WTC11 (cell line): ENCODE measurements around the gene HDAC9. TPM values are rescaled to one million over a fixed set of nuclear protein-coding genes. Genes with fewer than 3 reads are reported as not detected.

ENCODE experiments used
- ATAC-seq: fragments of 200-7000 bp; cut with Tn5 transposase; 2 replicates; pipeline ENCODE4 v1.10.0; 2021; ENCODE audit warnings: mild to moderate bottlenecking, moderate library complexity
- CTCF ChIA-PET: fragments of 300-600 bp; sonication (Branson Sonifier 250); formaldehyde crosslinking; loops from one replicate; lab custom pipeline; 2021; ENCODE audit warnings: antibody characterized with exemption; lab: Charles Lee
- POLR2A ChIA-PET: fragments of 350-600 bp; sonication (Branson Sonifier 250); formaldehyde crosslinking; loops from one replicate; lab custom pipeline; 2021; ENCODE audit warnings: antibody characterized with exemption; lab: Charles Lee
- DNase-seq: peaks from one replicate; pipeline ENCODE4 v3.0.0; 2021; ENCODE audit warnings: low spot score
- H3K27ac Mint-ChIP-seq: 2 replicates; pipeline ENCODE4 v1.8.0; 2021; ENCODE audit warnings: mixed read lengths
- H3K27me3 Mint-ChIP-seq: 2 replicates; pipeline ENCODE4 v1.8.0; 2021; ENCODE audit warnings: low read depth, mild to moderate bottlenecking, moderate library complexity, mixed read lengths
- H3K36me3 Mint-ChIP-seq: 2 replicates; pipeline ENCODE4 v1.8.0; 2021; ENCODE audit warnings: mixed read lengths
- H3K4me1 Mint-ChIP-seq: 2 replicates; pipeline ENCODE4 v1.8.0; 2022; ENCODE audit warnings: mixed read lengths
- H3K4me3 Mint-ChIP-seq: 2 replicates; pipeline ENCODE4 v1.8.0; 2021; ENCODE audit warnings: mild to moderate bottlenecking, moderate library complexity, mixed read lengths
- H3K9me3 Mint-ChIP-seq: 2 replicates; pipeline ENCODE4 v1.8.0; 2021; ENCODE audit warnings: mixed read lengths
- ATF3 ChIP-seq: sonication (generic); formaldehyde crosslinking; conservative IDR thresholded peaks from 2 replicates; pipeline ENCODE4 v1.8.1; 2022; ENCODE audit warnings: mild to moderate bottlenecking, missing genetic modification reagents
- CREM ChIP-seq: sonication (generic); formaldehyde crosslinking; IDR thresholded peaks from 2 replicates; pipeline ENCODE4 v1.8.1; 2022; ENCODE audit warnings: mild to moderate bottlenecking, missing genetic modification reagents, moderate library complexity
- ESRRA ChIP-seq: sonication (generic); formaldehyde crosslinking; IDR thresholded peaks from 2 replicates; pipeline ENCODE4 v1.8.1; 2022; ENCODE audit warnings: mild to moderate bottlenecking, missing genetic modification reagents, borderline replicate concordance
- IRF2 ChIP-seq: sonication (generic); formaldehyde crosslinking; IDR thresholded peaks from 2 replicates; pipeline ENCODE4 v1.8.0; 2022; ENCODE audit warnings: low read depth, missing genetic modification reagents, borderline replicate concordance
- NFE2L1 ChIP-seq: sonication (generic); formaldehyde crosslinking; IDR thresholded peaks from 2 replicates; pipeline ENCODE4 v1.8.1; 2023; ENCODE audit warnings: missing genetic modification reagents
- NR2C2 ChIP-seq: sonication (generic); formaldehyde crosslinking; IDR thresholded peaks from 2 replicates; pipeline ENCODE4 v1.8.0; 2022; ENCODE audit warnings: mild to moderate bottlenecking, missing genetic modification reagents
- OVOL2 ChIP-seq: fragments of 250-450 bp; sonication (Bioruptor Pico); IDR thresholded peaks from 2 replicates; pipeline ENCODE4 v1.9.0; 2021; ENCODE audit warnings: mild to moderate bottlenecking, borderline replicate concordance
- PRDM15 ChIP-seq: sonication (generic); formaldehyde crosslinking; IDR thresholded peaks from 2 replicates; pipeline ENCODE4 v1.8.0; 2022; ENCODE audit warnings: missing genetic modification reagents
- SMAD3 ChIP-seq: sonication (generic); formaldehyde crosslinking; IDR thresholded peaks from 2 replicates; pipeline ENCODE4 v1.8.0; 2022; ENCODE audit warnings: missing genetic modification reagents, mild to moderate bottlenecking, borderline replicate concordance
- SP1 ChIP-seq: sonication (generic); formaldehyde crosslinking; conservative IDR thresholded peaks from 2 replicates; pipeline ENCODE4 v1.8.1; 2022; ENCODE audit warnings: missing genetic modification reagents
- TP53 ChIP-seq: sonication (generic); formaldehyde crosslinking; IDR thresholded peaks from 2 replicates; pipeline ENCODE4 v1.8.1; 2023; ENCODE audit warnings: mild to moderate bottlenecking, missing genetic modification reagents
- ZBTB43 ChIP-seq: sonication (generic); formaldehyde crosslinking; IDR thresholded peaks from 2 replicates; pipeline ENCODE4 v1.8.1; 2023; ENCODE audit warnings: mild to moderate bottlenecking, missing genetic modification reagents
- ZNF138 ChIP-seq: sonication (generic); formaldehyde crosslinking; conservative IDR thresholded peaks from 2 replicates; pipeline ENCODE4 v1.8.1; 2022; ENCODE audit warnings: mild to moderate bottlenecking, moderate library complexity, missing genetic modification reagents
- ZNF281 ChIP-seq: sonication (generic); formaldehyde crosslinking; IDR thresholded peaks from 2 replicates; pipeline ENCODE4 v1.8.0; 2023; ENCODE audit warnings: mild to moderate bottlenecking, missing genetic modification reagents
- ZNF425 ChIP-seq: fragments of 250-450 bp; sonication (Bioruptor Pico); conservative IDR thresholded peaks from 2 replicates; pipeline ENCODE4 v1.9.0; 2021; ENCODE audit warnings: mild to moderate bottlenecking
- total RNA-seq: library from RNA; stranded (reverse); gene quantifications from 3 replicates; pipeline ENCODE4 v1.2.3, GENCODE V29; 2021
- TF ChIP-seq, protein P1 (sequence below): fragments of 250-450 bp; sonication (Bioruptor Pico); IDR thresholded peaks from 2 replicates; pipeline ENCODE4 v2.1.2; 2022; ENCODE audit warnings: mild to moderate bottlenecking, moderate library complexity

HDAC9 gene
- total RNA-seq, 1 experiment from 2014 or later, result 18.8 TPM

GRCh38 chr7:18654709-18655108 lies 159.2 kb downstream of the HDAC9 start (continued):
- TF ChIP-seq NR2C2 (CRISPR knock-in tag), result no peak

GRCh38 chr7:18655506-18655905 lies 160.0 kb downstream of the HDAC9 start:
- no peaks in the 10 kb centered on the region for H3K27me3 Mint-ChIP-seq
- no peak for DNase-seq
- H3K36me3 Mint-ChIP-seq, result no peaks in the 10 kb centered on the region
- peaks cover 2% of the 10 kb centered on the region; the same call in 1 of the 2 replicates for H3K4me1 Mint-ChIP-seq
- no peak overlapping the region for H3K27ac Mint-ChIP-seq
- ChIA-PET CTCF (interaction anchor here (0.8 kb wide), 1 partner anchor 10 kb away, joined by 3 read pairs; no protein-coding TSS in a partner anchor), POLR2A (no interaction called here)
- no peak for ATAC-seq
- H3K9me3 Mint-ChIP-seq, result no peaks in the 10 kb centered on the region
- H3K4me3 Mint-ChIP-seq, result no peak overlapping the region
- no peak for TF ChIP-seq TP53 (CRISPR knock-in tag)
- no peak for TF ChIP-seq ZBTB43 (CRISPR knock-in tag)
- TF ChIP-seq ZNF281 (CRISPR knock-in tag), result no peak
- no peak for TF ChIP-seq IRF2 (CRISPR knock-in tag)
- TF ChIP-seq PRDM15 (CRISPR knock-in tag), result no peak
- no peak for TF ChIP-seq ZNF425
- no peak for TF ChIP-seq CREM (CRISPR knock-in tag)
- no peak for TF ChIP-seq ZNF138 (CRISPR knock-in tag)
- TF ChIP-seq SMAD3 (CRISPR knock-in tag), result no peak
- TF ChIP-seq NFE2L1 (CRISPR knock-in tag), result no peak
- TF ChIP-seq, protein P1, sequence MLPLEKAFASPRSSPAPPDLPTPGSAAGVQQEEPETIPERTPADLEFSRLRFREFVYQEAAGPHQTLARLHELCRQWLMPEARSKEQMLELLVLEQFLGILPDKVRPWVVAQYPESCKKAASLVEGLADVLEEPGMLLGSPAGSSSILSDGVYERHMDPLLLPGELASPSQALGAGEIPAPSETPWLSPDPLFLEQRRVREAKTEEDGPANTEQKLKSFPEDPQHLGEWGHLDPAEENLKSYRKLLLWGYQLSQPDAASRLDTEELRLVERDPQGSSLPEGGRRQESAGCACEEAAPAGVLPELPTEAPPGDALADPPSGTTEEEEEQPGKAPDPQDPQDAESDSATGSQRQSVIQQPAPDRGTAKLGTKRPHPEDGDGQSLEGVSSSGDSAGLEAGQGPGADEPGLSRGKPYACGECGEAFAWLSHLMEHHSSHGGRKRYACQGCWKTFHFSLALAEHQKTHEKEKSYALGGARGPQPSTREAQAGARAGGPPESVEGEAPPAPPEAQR (CRISPR knock-in tag), result no peak

DNA sequence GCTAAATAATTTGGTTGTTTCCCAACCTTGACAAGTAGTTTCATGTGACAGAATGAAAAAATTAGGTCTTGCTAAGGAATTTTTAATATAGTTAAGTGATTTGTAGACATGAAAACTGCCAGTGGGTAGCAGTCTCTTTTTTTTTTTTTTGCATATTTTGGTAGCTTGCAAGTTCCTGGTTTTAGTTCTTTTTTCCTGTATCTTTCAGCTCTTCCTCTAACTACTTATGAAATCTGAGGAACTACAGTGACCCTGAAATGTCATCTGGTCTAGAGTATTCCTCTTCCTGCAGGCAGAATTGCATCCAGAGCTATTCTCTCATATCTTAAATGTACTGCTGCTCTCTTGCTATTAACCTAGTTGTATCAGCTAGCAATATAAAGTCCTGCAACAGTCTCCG lies 160.4 kb downstream of the HDAC9 start:
- no peaks in the 10 kb centered on the region for H3K36me3 Mint-ChIP-seq
- H3K4me3 Mint-ChIP-seq, result no peak overlapping the region
- ChIA-PET POLR2A (no interaction called here), CTCF (interaction anchor here (0.8 kb wide), 1 partner anchor 10 kb away, joined by 3 read pairs; no protein-coding TSS in a partner anchor)
- no peaks in the 10 kb centered on the region for H3K27me3 Mint-ChIP-seq
- no peaks in the 10 kb centered on the region for H3K9me3 Mint-ChIP-seq
- H3K4me1 Mint-ChIP-seq, result peaks cover 2% of the 10 kb centered on the region; the same call in 1 of the 2 replicates
- no peak overlapping the region for H3K27ac Mint-ChIP-seq
- DNase-seq, result no peak
- ATAC-seq, result no peak
- TF ChIP-seq ESRRA (CRISPR knock-in tag), result no peak
- no peak for TF ChIP-seq SP1
- no peak for TF ChIP-seq ZNF425
- TF ChIP-seq OVOL2 (CRISPR knock-in tag), result no peak
- TF ChIP-seq ATF3 (CRISPR knock-in tag), result no peak
- no peak for TF ChIP-seq ZBTB43 (CRISPR knock-in tag)
